Measurements from ENCODE around the gene FMO4. TPM values are rescaled to one million over a fixed set of nuclear protein-coding genes. Genes with fewer than 3 reads are reported as not detected.

The FMO4 gene
- total and polyA plus RNA-seq, 2 donors (not counting 3 experiments of a cell fraction or from before 2014, with no cell fraction given): 0.25 to 0.33 TPM

DNA sequence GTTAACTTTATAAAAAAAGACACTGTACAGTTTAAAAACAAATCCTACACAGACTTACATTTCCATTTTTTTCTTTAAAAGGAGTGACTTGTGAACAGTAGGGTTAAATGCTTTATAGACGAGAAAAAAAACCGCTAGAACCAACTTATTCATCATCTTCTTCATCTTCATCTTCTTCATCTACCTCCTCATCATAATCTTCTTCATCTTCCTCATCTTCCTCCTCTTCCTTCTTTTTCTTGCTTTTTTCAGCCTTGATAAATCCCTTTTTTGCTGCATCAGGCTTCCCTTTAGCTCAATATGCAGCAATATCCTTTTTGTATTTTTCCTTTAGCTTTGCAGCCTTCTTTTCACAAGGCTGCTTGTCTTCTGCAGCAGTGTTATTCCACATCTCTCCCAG lies 43.2 kb upstream of the FMO4 start:
- ChIA-PET POLR2A (no interaction called here), CTCF (interaction anchor here (1.4 kb wide), 1 partner anchor 26 kb away, joined by 4 read pairs; no protein-coding TSS in a partner anchor)
- Histone ChIP-seq H3K4me1 (ENCODE audit: control insufficient read depth, extremely low read depth, insufficient read depth, low read length) (no peaks in the 10 kb centered on the region), H2AFZ (ENCODE audit: low read depth, low read length) (no peak overlapping the region), H3K4me3 (replicated peaks in 1 of 3; ENCODE audit: insufficient read depth in 1 of 3, low read depth in 1 of 3, low read length in 3 of 3) (no peak overlapping the region), H3K79me2 (ENCODE audit: control insufficient read depth, insufficient read depth, low read length) (no peaks in the 10 kb centered on the region), H3K27me3 (ENCODE audit: control insufficient read depth in 2 of 2, insufficient read depth in 2 of 2, low read length in 2 of 2) (no peaks in the 10 kb centered on the region), H3K27ac (ENCODE audit: insufficient read depth, low read depth, low read length) (no peak overlapping the region), H3K36me3 (ENCODE audit: control insufficient read depth in 2 of 2, extremely low read depth in 1 of 2, insufficient read depth in 2 of 2, low read length in 2 of 2) (no peaks in the 10 kb centered on the region), H3K4me2 (ENCODE audit: insufficient read depth, low read length) (no peak overlapping the region), H4K20me1 (replicated peaks; ENCODE audit: control insufficient read depth, extremely low read depth, insufficient read depth, low read length) (no peaks in the 10 kb centered on the region), H3K9me1 (replicated peaks; ENCODE audit: control insufficient read depth, extremely low read depth, insufficient read depth, low read length) (no peaks in the 10 kb centered on the region), H3K9me3 (replicated peaks; ENCODE audit: control insufficient read depth, insufficient read depth, low read length) (no peaks in the 10 kb centered on the region), H3K9ac (replicated peaks; ENCODE audit: extremely low read depth, insufficient read depth, low read length) (no peak overlapping the region)
- BruUV-seq (replicated peaks): no TSS peak
- DNase-seq (ENCODE audit: low read depth, low spot score) (no peak), FAIRE-seq (no peak)
- TF ChIP-seq GATA2 (IDR thresholded peaks at IDR 0.05; ENCODE audit: insufficient read depth, insufficient read length, low read depth, low read length) (no peak), POLR2A (IDR thresholded peaks at IDR 0.05; ENCODE audit: low read depth, low read length) (no peak), POLR2AphosphoS5 (IDR thresholded peaks at IDR 0.05; ENCODE audit: insufficient read depth, low read depth, low read length) (no peak), MYC (IDR thresholded peaks at IDR 0.05; ENCODE audit: low read depth, low read length) (no peak), JUN (IDR thresholded peaks at IDR 0.05; ENCODE audit: borderline replicate concordance, insufficient read depth, insufficient read length, low read depth) (no peak), FOS (IDR thresholded peaks at IDR 0.05; ENCODE audit: borderline replicate concordance, insufficient read depth, low read length) (no peak), EZH2 (IDR thresholded peaks at IDR 0.05; ENCODE audit: borderline replicate concordance, low read depth, low read length, severe bottlenecking) (no peak)
- TF ChIP-seq, protein P1, sequence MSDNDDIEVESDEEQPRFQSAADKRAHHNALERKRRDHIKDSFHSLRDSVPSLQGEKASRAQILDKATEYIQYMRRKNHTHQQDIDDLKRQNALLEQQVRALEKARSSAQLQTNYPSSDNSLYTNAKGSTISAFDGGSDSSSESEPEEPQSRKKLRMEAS (IDR thresholded peaks at IDR 0.05; ENCODE audit: insufficient read depth, insufficient read length): no peak
- TF ChIP-seq, protein P2, sequence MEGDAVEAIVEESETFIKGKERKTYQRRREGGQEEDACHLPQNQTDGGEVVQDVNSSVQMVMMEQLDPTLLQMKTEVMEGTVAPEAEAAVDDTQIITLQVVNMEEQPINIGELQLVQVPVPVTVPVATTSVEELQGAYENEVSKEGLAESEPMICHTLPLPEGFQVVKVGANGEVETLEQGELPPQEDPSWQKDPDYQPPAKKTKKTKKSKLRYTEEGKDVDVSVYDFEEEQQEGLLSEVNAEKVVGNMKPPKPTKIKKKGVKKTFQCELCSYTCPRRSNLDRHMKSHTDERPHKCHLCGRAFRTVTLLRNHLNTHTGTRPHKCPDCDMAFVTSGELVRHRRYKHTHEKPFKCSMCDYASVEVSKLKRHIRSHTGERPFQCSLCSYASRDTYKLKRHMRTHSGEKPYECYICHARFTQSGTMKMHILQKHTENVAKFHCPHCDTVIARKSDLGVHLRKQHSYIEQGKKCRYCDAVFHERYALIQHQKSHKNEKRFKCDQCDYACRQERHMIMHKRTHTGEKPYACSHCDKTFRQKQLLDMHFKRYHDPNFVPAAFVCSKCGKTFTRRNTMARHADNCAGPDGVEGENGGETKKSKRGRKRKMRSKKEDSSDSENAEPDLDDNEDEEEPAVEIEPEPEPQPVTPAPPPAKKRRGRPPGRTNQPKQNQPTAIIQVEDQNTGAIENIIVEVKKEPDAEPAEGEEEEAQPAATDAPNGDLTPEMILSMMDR (IDR thresholded peaks at IDR 0.05; ENCODE audit: extremely low read depth in 1 of 2, insufficient read depth in 1 of 2, low read depth in 1 of 2, low read length in 2 of 2): no peak
- dilution Hi-C loops (cut with MboI; ENCODE audit: extremely low pct_ligation_motif_present, low sequenced_read_pairs) (no loop called here), intact Hi-C loops (cut with micrococcal nuclease) (no loop called here)
